HG03469 (cell line): Measurements from ENCODE around the gene ABCB10.
A peak's percentile ranks its signal among the peaks of the same experiment; 100 is the strongest.
"Not testable (repeated sequence)": the region's sequence is repeated elsewhere in the genome, so short reads cannot be mapped to it uniquely, and the experiment has no call there.

Experiments used
- ATAC-seq: cut with Tn5 transposase; IDR thresholded peaks from one replicate; pipeline ENCODE4 v1.9.1; 2021; ENCODE audit warnings: mild to moderate bottlenecking, moderate library complexity, moderate number of reproducible peaks; ENCODE audit not compliant: unreplicated experiment

The ABCB10 gene

DNA sequence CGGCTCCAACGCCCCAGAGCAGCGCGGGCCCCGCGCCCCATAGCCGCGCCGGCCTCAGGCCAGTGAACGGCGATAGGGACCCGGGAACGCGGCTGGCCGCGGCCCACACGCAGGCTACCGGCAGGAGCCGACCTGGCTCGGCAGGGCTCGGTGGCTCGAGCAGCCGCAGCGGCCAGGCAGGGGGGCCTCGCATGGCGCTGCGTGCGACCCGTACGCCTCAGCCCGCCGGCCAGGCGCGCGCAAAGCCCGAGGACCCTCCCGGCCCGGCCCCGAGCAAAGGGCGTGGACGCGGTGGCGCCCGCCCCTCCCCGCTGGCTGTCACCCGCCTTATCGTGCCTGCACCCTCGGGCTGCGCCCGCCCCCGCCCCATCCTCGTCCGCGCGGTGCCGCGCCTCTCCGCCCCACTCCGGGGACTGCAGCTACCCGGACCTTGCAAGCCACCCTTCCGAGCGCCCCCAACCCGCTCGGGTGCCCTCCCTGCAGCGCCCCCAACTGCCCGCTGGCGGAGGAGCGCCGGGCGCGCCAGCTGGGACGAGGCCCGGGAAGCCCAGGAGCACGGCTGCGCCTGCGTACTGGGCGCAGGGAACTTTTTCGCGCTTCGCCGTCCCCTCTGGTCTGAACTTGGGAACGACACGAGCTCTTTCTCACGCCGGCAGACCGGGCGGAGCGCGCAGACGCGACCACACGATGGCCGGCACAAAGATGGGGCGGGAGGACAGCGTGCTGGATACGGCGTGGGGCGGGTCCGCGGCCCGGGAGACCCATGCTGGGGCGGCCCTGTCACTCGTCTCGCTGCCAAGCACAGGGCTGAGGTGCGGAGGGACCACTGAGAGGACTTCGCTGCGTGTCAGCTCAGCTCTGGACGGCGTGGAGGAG, at the start of gene ABCB10:
Gene ABCB10, minus strand, starts transcription at position 248 of the 876 bp plus-strand sequence. Its CDS starts 55 bp downstream, at position 193.
- ATAC-seq = peak; percentile 59

DNA sequence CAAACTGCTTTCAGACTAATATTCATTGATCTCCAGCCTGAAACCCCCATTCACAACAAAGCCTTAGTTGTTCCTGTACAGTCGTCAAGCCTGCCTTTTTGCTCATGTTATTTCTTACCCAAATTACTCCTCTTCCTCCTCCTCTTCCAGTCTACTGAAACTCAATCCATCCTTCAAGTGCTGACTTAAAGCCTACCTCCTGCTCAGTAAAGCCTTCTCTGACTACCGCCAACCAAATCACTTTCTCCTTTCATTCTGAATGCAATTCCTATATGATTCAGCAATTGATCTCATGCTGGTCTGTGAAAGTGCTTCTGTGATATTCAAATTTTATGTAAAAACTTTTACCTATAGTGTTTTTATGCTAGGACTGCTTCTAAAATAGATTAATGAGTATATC, 48.9 kb upstream of the ABCB10 start:
- no peak for ATAC-seq

DNA sequence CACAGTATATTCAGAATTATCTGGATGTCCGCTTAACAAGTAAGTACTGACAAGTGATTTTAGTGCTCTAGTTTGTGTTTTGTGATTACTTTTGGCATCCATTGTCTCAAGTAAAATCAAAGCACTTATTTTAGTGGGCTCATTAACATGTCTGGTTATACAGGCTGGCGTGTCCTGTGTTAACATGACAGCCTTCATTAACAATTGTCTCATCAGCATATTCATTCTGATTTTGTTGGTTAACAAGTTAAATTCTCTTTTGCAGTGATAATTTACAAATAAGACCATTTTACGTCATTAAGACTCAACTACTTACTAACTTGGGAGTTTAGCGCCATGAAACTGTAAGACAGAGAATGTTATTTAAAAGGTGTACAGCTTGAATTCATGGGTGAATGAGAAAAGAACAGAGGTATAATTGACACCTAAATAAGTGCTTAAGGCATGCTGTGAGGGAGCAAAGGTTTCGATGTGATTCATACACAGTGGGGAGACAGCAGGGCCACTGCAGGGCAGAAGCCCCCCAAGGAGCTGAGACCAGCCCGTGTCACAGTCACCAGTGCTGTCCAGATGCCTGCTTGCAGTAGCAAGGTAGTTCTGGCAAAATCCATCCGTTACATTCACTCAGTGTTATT, 45.0 kb upstream of the ABCB10 start:
- no peak for ATAC-seq

DNA sequence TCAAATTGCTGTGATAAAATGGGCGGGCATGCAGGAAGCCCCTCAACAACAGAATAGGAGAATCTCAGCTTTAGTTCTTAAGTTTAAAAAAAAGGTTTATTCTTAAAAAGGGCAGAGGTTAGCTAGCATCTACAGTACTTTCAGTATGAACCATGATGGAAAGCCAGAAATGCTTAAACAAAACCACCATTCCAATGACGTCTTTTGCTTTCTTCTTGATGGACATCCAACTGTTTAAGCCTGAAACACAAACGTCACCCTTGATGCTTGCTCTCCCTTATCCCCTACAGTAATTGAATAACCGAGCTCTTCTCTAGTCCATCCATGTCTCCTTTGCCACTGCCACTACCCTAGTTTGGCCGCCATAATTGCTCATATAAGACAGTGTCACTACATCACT, 41.7 kb upstream of the ABCB10 start:
- no peak for ATAC-seq

DNA sequence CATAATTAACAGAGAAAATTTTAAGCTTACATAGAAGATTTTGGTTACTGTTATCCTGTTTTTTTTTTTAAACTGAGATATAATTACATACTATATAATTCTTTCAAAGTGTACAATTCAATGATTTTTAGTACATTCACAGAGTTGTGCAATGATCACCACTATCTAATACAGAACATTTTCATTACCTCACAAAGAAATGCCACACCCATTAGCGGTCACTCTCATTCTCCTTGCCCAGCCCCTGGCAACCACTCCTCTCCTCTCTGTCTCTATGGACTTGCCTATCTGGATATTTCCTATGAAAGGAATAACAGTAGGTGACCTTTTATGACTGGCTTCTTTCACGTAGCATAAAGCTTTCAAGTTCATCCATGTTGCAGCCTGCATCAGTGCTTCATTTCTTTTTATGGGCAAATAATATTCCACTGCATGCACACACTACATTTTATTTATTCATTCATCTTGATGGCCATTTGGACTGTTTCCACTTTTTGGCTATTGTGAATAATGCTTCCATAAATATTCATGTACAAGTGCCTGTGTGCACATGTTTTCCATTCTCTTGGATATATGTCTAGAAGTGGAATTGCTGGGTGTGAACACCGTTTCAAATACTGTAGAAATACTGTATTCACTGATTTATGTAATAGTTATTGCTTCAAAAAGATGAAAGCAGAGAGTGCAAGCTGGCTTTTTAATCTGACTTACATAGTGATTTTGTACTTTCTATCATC, 40.9 kb upstream of the ABCB10 start:
- no peak for ATAC-seq

DNA sequence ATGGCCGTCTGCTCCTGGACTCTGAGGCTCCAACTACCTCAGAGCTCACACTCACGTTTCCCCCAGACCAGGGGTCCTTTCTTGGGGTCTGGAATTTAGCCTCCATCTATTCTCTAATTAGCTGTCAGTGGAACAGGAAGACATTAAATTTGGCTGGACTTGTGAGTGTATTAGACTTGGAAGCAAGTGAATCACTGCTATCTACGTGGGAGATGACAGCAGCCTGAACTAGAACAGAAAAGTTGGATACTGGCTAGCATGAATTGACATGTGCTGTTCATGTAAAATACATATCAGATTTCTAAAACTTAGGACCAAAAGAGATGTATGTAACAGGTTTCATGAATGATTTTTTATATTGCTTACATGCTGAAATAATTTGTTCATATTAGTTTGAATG, 39.4 kb upstream of the ABCB10 start:
- no peak for ATAC-seq

DNA sequence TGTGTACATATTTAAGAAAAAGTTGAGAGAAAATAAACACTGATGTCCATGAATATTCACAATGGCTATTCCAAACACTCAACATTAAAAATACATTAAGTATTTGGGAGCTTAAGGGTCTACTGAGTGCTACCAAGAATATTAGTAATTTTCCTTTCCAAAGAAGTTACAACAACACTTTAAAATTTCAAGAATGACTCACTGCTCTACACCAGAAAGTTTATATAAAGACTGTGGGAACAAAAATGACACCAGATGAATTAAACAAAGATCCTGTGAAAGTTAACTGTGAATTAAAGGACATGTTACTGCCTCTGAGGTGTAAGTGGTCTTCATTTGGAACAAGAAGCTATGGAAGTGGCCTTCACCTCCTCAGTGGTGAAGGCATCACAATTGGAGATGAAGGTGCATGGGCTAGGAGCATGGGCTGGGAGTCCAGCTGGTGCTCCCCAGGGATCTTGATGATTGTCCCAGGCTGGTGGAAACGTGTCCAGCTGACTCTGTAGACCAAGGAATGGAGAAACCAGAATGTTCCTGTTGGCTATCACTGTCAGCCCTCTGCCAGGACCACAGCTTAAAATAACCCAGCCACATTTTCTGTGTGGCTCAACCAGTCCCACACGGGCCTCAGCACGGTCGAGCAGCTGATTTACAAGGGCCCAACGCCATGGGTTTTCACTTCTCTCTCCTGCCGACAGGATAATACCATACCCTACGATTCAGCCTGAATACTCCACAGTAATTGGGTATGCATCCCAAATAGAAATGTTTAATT, 38.6 kb upstream of the ABCB10 start:
- ATAC-seq = no peak

DNA sequence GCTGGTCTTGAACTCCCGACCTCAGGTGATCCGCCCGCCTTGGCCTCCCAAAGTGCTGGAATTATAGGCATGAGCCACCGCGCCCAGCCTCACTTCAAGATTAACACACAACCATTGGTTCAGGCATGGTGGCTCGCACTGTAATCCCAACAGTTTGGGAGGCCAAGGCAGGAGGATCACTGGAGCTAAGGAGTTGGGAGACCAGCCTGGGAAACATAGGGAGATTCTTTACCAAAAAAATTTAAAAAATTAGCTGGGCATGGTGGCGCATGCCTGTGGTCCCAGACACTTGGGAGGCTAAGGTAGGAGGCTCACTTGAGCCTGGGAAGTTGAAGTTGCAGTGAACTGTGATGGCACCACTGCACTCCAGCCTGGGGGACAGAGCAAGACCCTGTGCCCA, 37.4 kb upstream of the ABCB10 start:
- not testable (repeated sequence) for ATAC-seq

DNA sequence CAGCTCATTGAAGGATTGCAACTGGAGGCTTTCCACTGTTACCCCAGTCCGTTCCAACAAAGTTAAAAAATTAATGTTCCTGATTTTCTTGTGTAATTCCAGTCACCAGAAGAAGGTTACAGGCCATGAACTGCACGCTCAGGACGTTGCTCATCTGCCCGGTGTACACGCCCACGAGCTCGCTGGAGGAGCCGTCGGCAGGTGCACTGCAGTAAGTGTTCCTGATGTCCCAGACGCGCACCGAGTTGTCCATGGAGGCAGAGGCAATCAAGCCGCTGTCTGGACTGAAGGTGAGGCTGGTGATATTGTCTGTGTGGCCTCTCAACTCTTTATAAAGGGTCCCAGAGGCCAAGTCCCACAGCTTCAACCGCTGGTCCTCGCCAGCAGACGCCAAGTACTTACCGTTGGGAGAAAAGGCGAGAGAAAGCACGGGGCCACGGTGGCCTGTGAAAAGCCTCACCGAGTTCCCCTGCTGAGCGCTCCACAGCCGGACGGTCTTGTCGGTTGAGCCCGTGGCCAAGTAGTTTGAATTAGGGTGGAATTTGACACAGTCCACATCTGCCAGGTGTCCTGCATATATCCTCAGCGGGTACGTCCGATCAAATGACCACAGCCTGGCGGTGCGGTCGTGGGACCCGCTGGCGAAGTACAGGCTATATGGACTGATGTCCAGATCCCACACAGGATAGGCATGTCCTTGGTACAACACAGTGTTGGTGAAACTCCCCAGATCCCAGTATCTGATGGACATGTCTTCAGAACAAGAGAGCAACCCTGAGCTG, 35.9 kb upstream of the ABCB10 start:
- no peak for ATAC-seq

DNA sequence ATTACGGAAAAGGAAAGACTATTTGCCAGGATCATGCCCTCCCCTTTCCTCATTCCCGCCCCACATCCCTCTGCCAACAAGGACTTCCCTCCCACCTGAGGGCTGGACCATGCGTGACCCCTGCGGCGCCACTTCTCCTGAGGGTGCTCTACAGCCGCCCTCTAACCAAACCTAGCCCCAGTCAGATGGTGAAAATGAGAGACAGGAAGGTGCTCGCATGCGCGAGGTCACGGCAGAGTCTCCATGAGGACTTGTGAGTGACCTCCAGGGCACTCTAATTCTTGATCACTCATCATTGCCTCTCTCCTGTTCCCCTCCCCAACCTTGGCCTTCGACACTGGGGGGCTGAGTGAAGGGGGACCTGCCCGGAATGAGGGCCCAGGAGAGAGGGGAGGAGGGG, 35.3 kb upstream of the ABCB10 start:
- no peak for ATAC-seq

DNA sequence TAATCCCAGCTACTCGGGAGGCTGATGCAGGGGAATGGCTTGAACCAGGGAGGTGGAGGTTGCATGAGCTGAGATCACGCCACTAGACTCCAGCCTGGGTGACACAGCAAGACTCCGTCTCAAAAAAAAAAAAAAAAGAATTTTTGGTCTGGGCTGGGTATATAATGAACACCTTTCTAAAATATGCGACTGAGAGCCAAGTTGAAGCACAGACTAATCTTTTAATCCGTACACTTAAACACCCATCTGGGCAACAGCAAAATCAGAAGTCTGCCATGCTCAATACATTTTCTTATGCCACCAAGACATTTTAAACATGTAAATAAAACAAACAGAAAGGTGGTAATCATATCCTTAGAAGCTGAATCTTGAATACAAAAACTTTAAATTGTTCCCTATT, 31.6 kb upstream of the ABCB10 start:
- no peak for ATAC-seq

DNA sequence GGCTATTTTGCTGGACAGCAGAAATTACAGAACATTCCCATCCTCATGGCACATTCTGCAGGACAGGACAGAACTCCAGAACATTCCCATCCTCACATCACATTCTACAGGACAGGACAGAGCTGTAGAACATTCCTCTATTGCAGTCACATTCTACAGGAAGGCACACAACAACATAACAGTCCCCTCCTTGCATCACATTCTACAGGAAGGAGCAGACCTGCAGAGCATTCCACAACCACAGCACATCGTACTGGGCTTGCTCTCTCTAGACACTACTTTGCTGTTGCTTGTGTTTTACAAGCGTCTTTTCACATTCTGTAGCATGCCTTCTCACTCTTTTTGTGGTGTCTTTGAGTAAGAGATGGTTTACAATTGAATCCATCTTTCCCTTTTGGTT, 26.8 kb upstream of the ABCB10 start:
- no peak for ATAC-seq

DNA sequence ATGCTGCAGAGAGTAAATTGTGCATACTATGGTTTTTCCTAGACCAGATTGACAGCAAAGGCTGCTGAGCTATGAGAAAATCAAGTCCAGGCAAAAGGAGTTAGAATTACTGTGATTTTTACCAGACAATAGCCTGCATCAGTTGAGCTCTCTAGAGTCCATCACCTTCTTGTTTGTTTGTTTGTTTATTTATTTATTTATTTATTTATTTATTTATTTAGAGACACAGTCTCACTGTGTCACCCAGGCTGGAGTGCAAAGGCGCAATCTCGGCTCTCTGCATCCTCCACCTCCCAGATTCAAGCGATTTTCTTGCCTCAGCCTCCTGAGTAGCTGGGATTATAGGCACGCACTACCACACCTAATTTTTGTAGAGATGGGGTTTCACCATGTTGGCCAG, 24.2 kb upstream of the ABCB10 start:
- no peak for ATAC-seq

DNA sequence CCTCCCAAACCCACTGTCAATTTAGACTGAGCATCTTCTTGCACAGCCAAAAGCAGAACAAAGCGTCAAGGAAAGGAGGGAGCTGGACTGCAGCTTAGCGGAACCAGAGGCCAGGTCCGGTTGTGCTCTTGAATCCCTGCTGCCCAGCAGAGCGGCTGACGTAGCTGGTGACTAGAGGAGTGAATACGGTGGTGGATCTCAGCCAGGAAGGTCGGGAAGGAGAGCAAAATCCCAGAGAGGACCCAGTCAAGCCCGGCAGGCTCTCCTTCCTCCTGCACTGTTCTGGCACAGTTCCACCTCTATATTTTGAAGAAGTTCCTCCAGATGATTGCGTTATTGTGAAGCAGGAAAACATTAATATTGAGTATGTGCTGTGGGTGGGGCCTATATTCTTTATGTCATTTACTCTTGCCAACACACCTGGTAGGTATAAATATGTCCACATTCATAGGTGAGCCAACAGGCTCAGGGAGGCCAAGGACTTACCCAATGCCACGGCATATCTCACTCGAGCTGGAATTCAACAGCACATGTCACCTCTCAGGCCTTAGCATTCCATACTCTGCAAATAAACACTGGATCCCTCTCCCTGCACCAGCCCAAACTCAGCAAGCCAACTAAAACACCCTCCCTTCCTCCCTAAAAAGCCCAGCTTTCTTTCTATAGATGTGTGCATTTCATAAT, 23.6 kb upstream of the ABCB10 start:
- no peak for ATAC-seq

DNA sequence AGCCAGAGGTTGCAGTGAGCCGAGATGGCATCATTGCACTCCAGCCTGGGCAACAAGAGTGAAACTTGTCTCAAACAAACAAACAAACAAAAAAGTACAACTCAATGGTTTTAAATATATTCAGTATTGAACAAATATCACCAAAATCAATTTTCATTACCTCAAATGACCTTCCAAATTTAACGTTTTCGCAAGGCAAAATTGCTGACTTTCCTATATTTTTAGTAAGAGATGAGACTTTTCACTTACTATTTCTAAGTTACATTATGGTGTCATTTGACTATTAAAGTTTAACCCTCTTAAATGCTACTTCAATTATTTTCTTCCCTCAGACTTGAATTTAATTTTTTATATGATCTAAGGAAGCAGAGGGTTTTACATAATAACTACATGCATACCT, 23.0 kb upstream of the ABCB10 start:
- ATAC-seq = no peak

DNA sequence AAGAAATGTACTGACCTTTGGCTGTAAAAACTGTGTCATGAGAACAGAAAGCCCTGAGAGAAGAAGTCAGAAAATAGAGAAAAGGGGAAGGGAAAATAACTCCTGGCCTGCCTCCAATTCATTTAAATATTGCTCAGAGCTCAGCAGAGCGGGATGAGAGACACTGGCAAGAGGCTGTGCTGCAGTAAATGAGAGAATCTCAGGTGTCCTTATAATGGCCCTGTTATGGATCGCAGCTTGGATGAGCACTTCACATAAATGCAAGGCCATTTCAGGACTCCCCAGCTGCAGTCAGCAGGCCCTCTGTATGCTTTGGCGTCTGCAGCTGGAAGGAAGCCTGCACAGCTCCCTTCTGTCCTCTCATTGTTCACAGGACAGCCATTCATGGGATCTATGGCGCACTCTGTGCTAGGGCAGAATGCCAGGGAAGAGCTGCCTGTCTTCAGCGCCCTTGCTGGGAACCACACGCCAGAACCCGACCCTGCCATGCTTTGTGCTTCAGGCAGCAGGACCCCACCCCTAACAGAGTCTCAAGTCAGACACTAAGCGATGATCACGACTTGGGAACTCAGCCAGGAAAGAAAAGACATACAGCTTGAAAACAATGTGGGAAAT, 20.7 kb upstream of the ABCB10 start:
- ATAC-seq = peak; percentile 70

DNA sequence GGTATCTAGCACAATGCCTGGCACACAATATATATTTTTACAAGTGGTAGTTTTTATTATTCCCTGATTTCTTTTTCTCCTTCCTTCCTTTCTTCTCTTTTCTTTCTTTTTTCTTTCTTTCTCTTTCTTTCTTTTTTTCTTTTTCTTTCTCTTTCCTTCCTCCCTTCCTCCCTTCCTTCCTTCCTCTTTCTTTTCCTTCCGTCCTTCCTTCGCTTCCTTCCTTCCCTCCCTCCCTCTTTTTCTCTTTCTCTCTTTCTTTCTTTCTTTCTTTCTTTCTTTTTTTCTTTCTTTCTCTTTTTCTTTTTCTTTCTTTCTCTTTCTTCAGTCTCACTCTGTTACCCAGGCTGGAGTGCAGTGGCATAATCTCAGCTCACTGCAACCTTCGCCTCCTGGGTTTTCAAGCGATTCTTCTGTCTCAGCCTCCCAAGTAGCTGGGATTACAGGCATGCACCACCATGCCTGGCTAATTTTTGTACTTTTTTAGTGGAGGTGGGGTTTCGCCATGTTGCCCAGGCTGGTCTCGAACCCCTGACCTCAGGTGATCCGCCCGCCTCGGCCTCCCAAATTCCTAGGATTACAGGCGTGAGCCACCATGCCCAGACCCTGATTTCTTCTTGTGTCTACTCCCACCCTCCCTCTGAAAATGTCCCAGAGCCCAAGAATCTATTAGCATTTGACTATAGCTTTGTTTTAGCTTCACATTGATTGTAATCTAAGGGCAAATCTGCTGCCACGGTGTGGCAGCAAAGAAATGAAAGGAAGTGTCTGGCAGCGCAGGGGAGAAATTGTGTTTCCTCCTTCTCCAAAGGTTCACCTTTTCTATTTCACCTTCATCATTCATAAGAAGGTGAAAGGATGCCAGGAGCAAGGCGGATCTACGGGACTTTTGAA, 19.9 kb upstream of the ABCB10 start:
- ATAC-seq = peak; percentile 22
